ENCODE results near the gene NFIX.

Gene NFIX

GRCh38 chr19:13039211-13039789, 44.0 kb downstream of the NFIX start:
- no peak overlapping the region for H4K5ac ChIP-seq (ENCODE audit: low read length)
- no peak overlapping the region for H3K9ac ChIP-seq (ENCODE audit: low read length)
- H3K27me3 ChIP-seq (ENCODE audit: insufficient read depth, low read length, poor library complexity) = no peaks in the 10 kb centered on the region
- no peak overlapping the region for H3K4me2 ChIP-seq (ENCODE audit: low read length)
- H3K4me3 ChIP-seq (ENCODE audit: low read length) = no peak overlapping the region
- H3K23ac ChIP-seq (ENCODE audit: low read length) = no peak overlapping the region
- H3K4ac ChIP-seq (ENCODE audit: low read depth, low read length) = no peak overlapping the region
- H3K4me1 ChIP-seq (ENCODE audit: control insufficient read depth, low read depth, low read length) = no peaks in the 10 kb centered on the region
- no peak for DNase-seq
- H2BK120ac ChIP-seq (ENCODE audit: low read depth, low read length) = no peak overlapping the region
- no peaks in the 10 kb centered on the region for H3K79me1 ChIP-seq (ENCODE audit: low read length)
- no peak overlapping the region for H2AK5ac ChIP-seq (ENCODE audit: low read length)
- no peak overlapping the region for H2BK5ac ChIP-seq (ENCODE audit: low read length)
- no peak overlapping the region for H3K18ac ChIP-seq (ENCODE audit: low read length)
- H3K56ac ChIP-seq (ENCODE audit: low read length) = no peak overlapping the region
- H3K36me3 ChIP-seq (ENCODE audit: control insufficient read depth, insufficient read depth, low read length) = no peaks in the 10 kb centered on the region
- H4K8ac ChIP-seq (ENCODE audit: low read depth, low read length) = no peak overlapping the region
- H2BK15ac ChIP-seq (replicated peaks; ENCODE audit: low read depth) = no peak overlapping the region
- no peaks in the 10 kb centered on the region for H3K79me2 ChIP-seq (ENCODE audit: control insufficient read depth, insufficient read depth, low read length)
- WGBS (ENCODE audit: extremely low coverage, insufficient coverage, low lambda C conversion rate) = no CpG with 5 or more reads among the region's 8 CpGs
- H3K27ac ChIP-seq (ENCODE audit: low read depth, low read length) = no peak overlapping the region

DNA sequence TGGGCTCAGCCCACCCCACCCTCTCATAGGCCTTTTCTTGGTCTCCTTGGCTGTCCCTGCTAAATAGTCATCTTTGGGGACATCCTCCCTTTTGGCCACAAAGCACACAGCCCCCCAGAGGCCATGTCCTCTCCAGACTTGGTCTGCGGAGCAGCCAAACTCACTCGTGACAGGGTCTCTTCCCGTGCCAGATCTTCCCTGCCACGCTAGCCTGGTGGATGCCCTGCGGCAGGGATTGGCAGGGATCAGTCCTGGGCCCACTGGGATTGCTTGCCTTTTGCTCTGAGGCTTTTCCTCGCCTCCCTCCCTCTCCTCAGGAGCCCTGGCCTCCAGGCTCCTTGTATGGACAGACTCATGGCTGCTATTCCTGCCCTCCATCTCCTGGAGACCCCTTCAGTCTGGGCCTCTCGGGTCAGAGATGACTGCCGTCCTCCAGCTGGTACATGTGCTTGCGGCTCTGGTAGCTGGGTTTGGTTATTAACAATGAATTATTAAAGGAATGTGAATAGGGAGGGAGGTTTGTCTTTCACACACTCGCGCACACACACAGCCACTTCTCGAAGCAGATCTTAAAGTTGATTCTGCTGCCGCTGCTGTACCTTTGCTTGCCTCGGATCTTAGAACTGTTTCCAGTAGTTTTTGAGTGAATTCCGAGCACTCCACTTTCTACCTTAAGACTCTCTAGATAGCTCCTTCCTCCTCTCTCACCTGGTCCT, 45.1 kb downstream of the NFIX start:
- Histone ChIP-seq H3K4ac (ENCODE audit: low read depth, low read length) (no peak overlapping the region), H4K5ac (ENCODE audit: low read length) (no peak overlapping the region), H3K79me1 (ENCODE audit: low read length) (no peaks in the 10 kb centered on the region), H2AK5ac (ENCODE audit: low read length) (no peak overlapping the region), H3K79me2 (ENCODE audit: control insufficient read depth, insufficient read depth, low read length) (no peaks in the 10 kb centered on the region), H2BK15ac (replicated peaks; ENCODE audit: low read depth) (no peak overlapping the region), H2BK5ac (ENCODE audit: low read length) (no peak overlapping the region), H2BK120ac (ENCODE audit: low read depth, low read length) (no peak overlapping the region), H3K56ac (ENCODE audit: low read length) (no peak overlapping the region), H3K9ac (ENCODE audit: low read length) (no peak overlapping the region), H3K36me3 (ENCODE audit: control insufficient read depth, insufficient read depth, low read length) (no peaks in the 10 kb centered on the region), H3K27ac (ENCODE audit: low read depth, low read length) (no peak overlapping the region), H3K4me1 (ENCODE audit: control insufficient read depth, low read depth, low read length) (no peaks in the 10 kb centered on the region), H3K23ac (ENCODE audit: low read length) (no peak overlapping the region), H3K4me2 (ENCODE audit: low read length) (no peak overlapping the region), H3K27me3 (ENCODE audit: insufficient read depth, low read length, poor library complexity) (no peaks in the 10 kb centered on the region), H3K18ac (ENCODE audit: low read length) (no peak overlapping the region), H4K8ac (ENCODE audit: low read depth, low read length) (no peak overlapping the region), H3K4me3 (ENCODE audit: low read length) (no peak overlapping the region)
- WGBS (ENCODE audit: extremely low coverage, insufficient coverage, low lambda C conversion rate) = no CpG with 5 or more reads among the region's 15 CpGs
- no peak for DNase-seq

DNA sequence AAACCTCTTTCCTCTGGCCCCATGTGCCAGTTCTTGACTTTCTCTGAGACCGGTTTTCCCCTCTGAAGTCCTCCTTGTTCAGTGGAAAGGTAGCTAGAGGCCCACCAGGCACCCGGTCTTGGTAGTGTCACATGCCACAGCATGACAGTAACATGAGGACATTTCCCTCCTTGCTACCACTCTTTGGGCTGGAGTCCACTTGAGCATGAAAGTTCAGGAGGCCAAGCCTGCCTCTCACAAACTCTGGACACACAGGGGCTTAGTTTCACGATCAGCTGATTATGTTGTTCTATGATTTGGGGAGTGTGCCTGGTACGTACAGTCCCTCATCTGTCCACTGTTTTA, 45.6 kb downstream of the NFIX start:
- no peak overlapping the region for H4K5ac ChIP-seq (ENCODE audit: low read length)
- no peak overlapping the region for H3K56ac ChIP-seq (ENCODE audit: low read length)
- no peak overlapping the region for H2BK15ac ChIP-seq (replicated peaks; ENCODE audit: low read depth)
- no peak overlapping the region for H2BK120ac ChIP-seq (ENCODE audit: low read depth, low read length)
- H3K23ac ChIP-seq (ENCODE audit: low read length) = no peak overlapping the region
- H3K4me2 ChIP-seq (ENCODE audit: low read length) = no peak overlapping the region
- no peak overlapping the region for H2BK5ac ChIP-seq (ENCODE audit: low read length)
- H3K79me2 ChIP-seq (ENCODE audit: control insufficient read depth, insufficient read depth, low read length) = no peaks in the 10 kb centered on the region
- H3K9ac ChIP-seq (ENCODE audit: low read length) = no peak overlapping the region
- H3K79me1 ChIP-seq (ENCODE audit: low read length) = no peaks in the 10 kb centered on the region
- no peak overlapping the region for H3K27ac ChIP-seq (ENCODE audit: low read depth, low read length)
- no peaks in the 10 kb centered on the region for H3K27me3 ChIP-seq (ENCODE audit: insufficient read depth, low read length, poor library complexity)
- no peaks in the 10 kb centered on the region for H3K36me3 ChIP-seq (ENCODE audit: control insufficient read depth, insufficient read depth, low read length)
- H3K4me1 ChIP-seq (ENCODE audit: control insufficient read depth, low read depth, low read length) = no peaks in the 10 kb centered on the region
- DNase-seq = no peak
- no peak overlapping the region for H3K4ac ChIP-seq (ENCODE audit: low read depth, low read length)
- H2AK5ac ChIP-seq (ENCODE audit: low read length) = no peak overlapping the region
- no CpG with 5 or more reads among the region's 4 CpGs for WGBS (ENCODE audit: extremely low coverage, insufficient coverage, low lambda C conversion rate)
- H3K4me3 ChIP-seq (ENCODE audit: low read length) = no peak overlapping the region
- H3K18ac ChIP-seq (ENCODE audit: low read length) = no peak overlapping the region
- no peak overlapping the region for H4K8ac ChIP-seq (ENCODE audit: low read depth, low read length)

DNA sequence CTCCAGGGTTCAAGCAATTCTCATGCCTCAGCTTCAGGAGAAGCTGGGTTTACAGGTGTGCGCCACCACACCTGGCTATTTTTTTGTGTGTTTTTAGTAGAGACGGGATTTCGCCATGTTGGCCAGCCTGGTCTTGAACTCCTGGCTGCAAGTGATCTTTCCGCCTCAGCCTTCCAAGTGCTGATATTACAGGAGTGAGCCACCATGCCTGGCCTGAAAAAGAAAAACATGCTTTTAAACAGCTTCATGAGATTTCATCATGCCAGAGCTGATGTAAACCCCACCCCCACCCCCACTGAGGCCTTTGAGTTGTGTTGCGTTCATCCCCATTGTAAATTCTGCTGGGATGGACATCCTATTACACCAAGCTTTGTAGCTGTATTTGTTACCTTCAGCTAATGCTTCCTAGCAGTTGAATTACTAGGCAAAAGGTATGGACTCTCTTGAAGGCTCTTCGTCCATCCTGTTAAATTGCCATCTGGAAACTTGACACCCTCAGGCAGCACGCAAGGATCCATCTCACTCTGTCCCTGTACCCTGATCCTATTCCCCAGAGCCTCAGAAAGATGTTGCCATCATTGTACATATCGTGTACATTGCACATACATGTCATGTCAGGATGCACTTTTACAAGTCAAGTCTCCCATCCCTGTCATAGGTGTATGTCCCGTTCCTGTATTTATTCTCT, 47.3 kb downstream of the NFIX start:
- H3K79me2 ChIP-seq (ENCODE audit: control insufficient read depth, insufficient read depth, low read length) = no peaks in the 10 kb centered on the region
- H2BK15ac ChIP-seq (replicated peaks; ENCODE audit: low read depth) = no peak overlapping the region
- no peak overlapping the region for H3K9ac ChIP-seq (ENCODE audit: low read length)
- H3K4ac ChIP-seq (ENCODE audit: low read depth, low read length) = no peak overlapping the region
- H2BK5ac ChIP-seq (ENCODE audit: low read length) = no peak overlapping the region
- no CpG with 5 or more reads among the region's 9 CpGs for WGBS (ENCODE audit: extremely low coverage, insufficient coverage, low lambda C conversion rate)
- no peaks in the 10 kb centered on the region for H3K36me3 ChIP-seq (ENCODE audit: control insufficient read depth, insufficient read depth, low read length)
- no peaks in the 10 kb centered on the region for H3K4me1 ChIP-seq (ENCODE audit: control insufficient read depth, low read depth, low read length)
- H3K4me3 ChIP-seq (ENCODE audit: low read length) = no peak overlapping the region
- H4K5ac ChIP-seq (ENCODE audit: low read length) = no peak overlapping the region
- H3K79me1 ChIP-seq (ENCODE audit: low read length) = no peaks in the 10 kb centered on the region
- no peak overlapping the region for H3K23ac ChIP-seq (ENCODE audit: low read length)
- no peak for DNase-seq
- H3K56ac ChIP-seq (ENCODE audit: low read length) = no peak overlapping the region
- H2AK5ac ChIP-seq (ENCODE audit: low read length) = no peak overlapping the region
- H4K8ac ChIP-seq (ENCODE audit: low read depth, low read length) = no peak overlapping the region
- H3K4me2 ChIP-seq (ENCODE audit: low read length) = no peak overlapping the region
- no peak overlapping the region for H2BK120ac ChIP-seq (ENCODE audit: low read depth, low read length)
- H3K27ac ChIP-seq (ENCODE audit: low read depth, low read length) = no peak overlapping the region
- no peak overlapping the region for H3K18ac ChIP-seq (ENCODE audit: low read length)
- H3K27me3 ChIP-seq (ENCODE audit: insufficient read depth, low read length, poor library complexity) = peaks cover 12% of the 10 kb centered on the region

DNA sequence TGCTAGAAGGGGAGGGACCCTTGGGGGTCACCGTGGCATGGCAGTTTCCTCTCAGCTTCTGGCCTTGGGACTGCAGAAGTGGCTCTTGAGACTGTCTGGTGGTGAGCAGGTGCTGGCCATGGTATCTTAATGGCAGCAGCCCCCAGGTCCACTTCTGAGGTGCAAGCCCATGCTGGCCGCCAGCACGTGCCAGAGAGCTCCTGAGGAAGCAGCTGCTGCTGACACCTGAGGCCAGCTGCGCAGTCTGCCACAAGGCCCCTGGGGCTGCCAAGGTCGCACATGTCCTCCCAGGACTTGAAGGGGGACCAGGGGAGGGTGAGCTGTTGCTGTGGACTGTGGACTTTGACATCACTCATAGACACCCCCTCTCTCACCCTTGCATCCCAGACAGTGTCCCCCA, 48.0 kb downstream of the NFIX start:
- no peaks in the 10 kb centered on the region for H3K79me1 ChIP-seq (ENCODE audit: low read length)
- WGBS (ENCODE audit: extremely low coverage, insufficient coverage, low lambda C conversion rate) = no CpG with 5 or more reads among the region's 5 CpGs
- H3K27me3 ChIP-seq (ENCODE audit: insufficient read depth, low read length, poor library complexity) = peaks cover 15% of the 10 kb centered on the region

More for the DNA sequence above, 48.0 kb downstream of the NFIX start:
- Histone ChIP-seq H4K5ac (ENCODE audit: low read length) (no peak overlapping the region), H3K56ac (ENCODE audit: low read length) (no peak overlapping the region), H3K4me1 (ENCODE audit: control insufficient read depth, low read depth, low read length) (no peaks in the 10 kb centered on the region), H4K8ac (ENCODE audit: low read depth, low read length) (no peak overlapping the region), H3K9ac (ENCODE audit: low read length) (no peak overlapping the region), H2BK5ac (ENCODE audit: low read length) (no peak overlapping the region), H3K4me3 (ENCODE audit: low read length) (no peak overlapping the region), H2BK120ac (ENCODE audit: low read depth, low read length) (no peak overlapping the region), H3K18ac (ENCODE audit: low read length) (no peak overlapping the region), H3K79me2 (ENCODE audit: control insufficient read depth, insufficient read depth, low read length) (no peaks in the 10 kb centered on the region), H3K23ac (ENCODE audit: low read length) (no peak overlapping the region), H2AK5ac (ENCODE audit: low read length) (no peak overlapping the region), H3K36me3 (ENCODE audit: control insufficient read depth, insufficient read depth, low read length) (no peaks in the 10 kb centered on the region), H3K27ac (ENCODE audit: low read depth, low read length) (no peak overlapping the region), H3K4ac (ENCODE audit: low read depth, low read length) (no peak overlapping the region), H3K4me2 (ENCODE audit: low read length) (no peak overlapping the region), H2BK15ac (replicated peaks; ENCODE audit: low read depth) (no peak overlapping the region)
- no peak for DNase-seq
